Activated CD4-positive, alpha-beta T cell treated with anti-CD3 and anti-CD28 coated beads, Interleukin-2, amount 10 ng/mL, durations not matched to agents 24 days and 14 days (primary cell): ENCODE results near the gene DAO. TPM values are rescaled to one million over a fixed set of nuclear protein-coding genes. Genes with fewer than 3 reads are reported as not detected.
A peak's percentile ranks its signal among the peaks of the same experiment; 100 is the strongest.

Source experiments
- DNase-seq: peaks from one replicate; pipeline ENCODE4 v3.0.0; 2022
- H3K27ac Mint-ChIP-seq: one replicate; pipeline ENCODE4 v1.8.0; 2022; ENCODE audit warnings: mild to moderate bottlenecking, mixed read lengths
- H3K27me3 Mint-ChIP-seq: one replicate; pipeline ENCODE4 v1.8.0; 2022; ENCODE audit warnings: mixed read lengths
- H3K36me3 Mint-ChIP-seq: one replicate; pipeline ENCODE4 v1.8.0; 2022; ENCODE audit warnings: low read depth, mild to moderate bottlenecking, mixed read lengths
- H3K4me1 Mint-ChIP-seq: one replicate; pipeline ENCODE4 v1.8.0; 2021; ENCODE audit warnings: mixed read lengths
- H3K4me3 Mint-ChIP-seq: one replicate; pipeline ENCODE4 v1.8.0; 2022; ENCODE audit warnings: mild to moderate bottlenecking, moderate library complexity, mixed read lengths
- H3K9me3 Mint-ChIP-seq: one replicate; pipeline ENCODE4 v1.8.0; 2021; ENCODE audit warnings: mixed read lengths
- intact Hi-C: fragments of 100-400 bp; cut with micrococcal nuclease; formaldehyde crosslinking; loops from one replicate; pipeline ENCODE4 v1.15.1; 2023
- total RNA-seq: library from RNA; stranded (reverse); gene quantifications from 2 replicates; pipeline ENCODE4 v1.2.3, GENCODE V29; 2022

DAO gene
- total RNA-seq, 1 donor from 2014 or later, result not detected

- peaks cover 3% of the 10 kb centered on the region for H3K4me1 Mint-ChIP-seq
- DNase-seq, result no peak
- intact Hi-C loops, result no loop called here
Measured at GRCh38 chr12:108875280-108875679, 4.6 kb upstream of the DAO start.

GRCh38 chr12:108875682-108876361 is 4.1 kb upstream of the DAO start:
- H3K27me3 Mint-ChIP-seq, result no peaks in the 10 kb centered on the region
- intact Hi-C loops, result no loop called here
- no peaks in the 10 kb centered on the region for H3K36me3 Mint-ChIP-seq
- no peaks in the 10 kb centered on the region for H3K9me3 Mint-ChIP-seq
- no peak overlapping the region for H3K27ac Mint-ChIP-seq
- no peak for DNase-seq
- peaks cover 3% of the 10 kb centered on the region for H3K4me1 Mint-ChIP-seq
- no peak overlapping the region for H3K4me3 Mint-ChIP-seq

More at GRCh38 chr12:108875280-108875679, 4.6 kb upstream of the DAO start:
- Mint-ChIP-seq H3K4me3 (no peak overlapping the region), H3K9me3 (no peaks in the 10 kb centered on the region), H3K36me3 (no peaks in the 10 kb centered on the region), H3K27ac (no peak overlapping the region), H3K27me3 (no peaks in the 10 kb centered on the region)

DNA sequence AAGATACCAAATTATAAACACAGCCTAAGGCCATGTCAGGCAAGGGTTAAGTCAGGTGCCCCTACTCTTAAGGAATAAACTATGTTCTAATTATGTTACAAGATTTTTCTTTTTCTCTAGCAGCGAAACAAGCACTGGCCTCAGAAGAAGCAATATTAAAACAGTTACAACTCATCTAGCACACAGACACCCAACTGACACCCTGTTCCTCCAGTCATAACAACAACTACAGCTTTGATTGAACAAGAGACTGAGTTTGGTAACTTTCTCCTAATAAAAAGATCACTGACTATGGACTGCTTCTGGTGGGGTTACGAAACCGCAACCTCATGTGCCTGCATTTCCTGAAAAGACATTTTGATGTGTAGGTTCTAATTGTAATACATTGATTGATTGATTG is 3.3 kb upstream of the DAO start:
- Mint-ChIP-seq H3K27ac (no peak overlapping the region), H3K4me3 (no peak overlapping the region), H3K27me3 (no peaks in the 10 kb centered on the region)

GRCh38 chr12:108881953-108882352 is 2.1 kb downstream of the DAO start:
- no peaks in the 10 kb centered on the region for H3K4me1 Mint-ChIP-seq
- DNase-seq, result no peak
- no peaks in the 10 kb centered on the region for H3K27me3 Mint-ChIP-seq
- no peak overlapping the region for H3K4me3 Mint-ChIP-seq
- no peaks in the 10 kb centered on the region for H3K36me3 Mint-ChIP-seq
- intact Hi-C loops, result no loop called here
- no peak overlapping the region for H3K27ac Mint-ChIP-seq
- no peaks in the 10 kb centered on the region for H3K9me3 Mint-ChIP-seq

More for the DNA sequence above, 3.3 kb upstream of the DAO start:
- no peak for DNase-seq
- intact Hi-C loops, result no loop called here
- Mint-ChIP-seq H3K9me3 (no peaks in the 10 kb centered on the region), H3K4me1 (peaks cover 3% of the 10 kb centered on the region), H3K36me3 (no peaks in the 10 kb centered on the region)

GRCh38 chr12:108884116-108885012 is 4.5 kb downstream of the DAO start:
- no peak overlapping the region for H3K27ac Mint-ChIP-seq
- intact Hi-C loops, result loop anchor here (1.0 kb wide), 2 partner anchors 67 to 209 kb away; partner anchors contain the start of gene ALKBH2
- no peaks in the 10 kb centered on the region for H3K36me3 Mint-ChIP-seq
- DNase-seq, result peak; percentile 88
- no peak overlapping the region for H3K4me3 Mint-ChIP-seq
- no peaks in the 10 kb centered on the region for H3K4me1 Mint-ChIP-seq
- no peaks in the 10 kb centered on the region for H3K27me3 Mint-ChIP-seq
- H3K9me3 Mint-ChIP-seq, result no peaks in the 10 kb centered on the region

GRCh38 chr12:108886873-108887629 is 7.2 kb downstream of the DAO start:
- no peaks in the 10 kb centered on the region for H3K4me1 Mint-ChIP-seq
- intact Hi-C loops, result no loop called here
- no peak overlapping the region for H3K4me3 Mint-ChIP-seq
- peaks cover 3% of the 10 kb centered on the region for H3K9me3 Mint-ChIP-seq
- H3K27ac Mint-ChIP-seq, result no peak overlapping the region
- no peaks in the 10 kb centered on the region for H3K27me3 Mint-ChIP-seq
- no peaks in the 10 kb centered on the region for H3K36me3 Mint-ChIP-seq
- DNase-seq, result no peak

DNA sequence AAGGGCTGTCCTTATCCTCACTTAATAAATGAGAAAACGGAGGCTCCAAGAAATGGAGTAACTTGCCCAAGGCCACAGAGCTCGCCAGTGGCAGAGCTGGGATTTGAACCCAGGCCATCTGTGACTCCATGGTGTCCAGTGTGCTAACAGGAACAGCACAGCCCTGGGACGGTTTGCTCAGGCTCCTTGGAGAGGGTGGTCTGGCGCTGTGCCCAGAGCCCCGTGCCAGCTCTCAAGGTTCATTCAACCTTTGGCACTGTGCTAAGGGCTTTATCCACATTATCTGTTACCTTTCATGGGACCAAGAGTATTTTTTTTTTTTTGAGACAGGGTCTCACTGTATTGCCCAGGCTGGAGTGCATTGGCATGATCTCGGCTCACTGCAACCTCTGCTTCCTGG is 8.1 kb downstream of the DAO start:
- H3K9me3 Mint-ChIP-seq, result peaks cover 3% of the 10 kb centered on the region
- no peak overlapping the region for H3K4me3 Mint-ChIP-seq
- H3K36me3 Mint-ChIP-seq, result no peaks in the 10 kb centered on the region
- intact Hi-C loops, result no loop called here
- no peak overlapping the region for H3K27ac Mint-ChIP-seq
- no peaks in the 10 kb centered on the region for H3K4me1 Mint-ChIP-seq
- DNase-seq, result no peak
- H3K27me3 Mint-ChIP-seq, result no peaks in the 10 kb centered on the region

DNA sequence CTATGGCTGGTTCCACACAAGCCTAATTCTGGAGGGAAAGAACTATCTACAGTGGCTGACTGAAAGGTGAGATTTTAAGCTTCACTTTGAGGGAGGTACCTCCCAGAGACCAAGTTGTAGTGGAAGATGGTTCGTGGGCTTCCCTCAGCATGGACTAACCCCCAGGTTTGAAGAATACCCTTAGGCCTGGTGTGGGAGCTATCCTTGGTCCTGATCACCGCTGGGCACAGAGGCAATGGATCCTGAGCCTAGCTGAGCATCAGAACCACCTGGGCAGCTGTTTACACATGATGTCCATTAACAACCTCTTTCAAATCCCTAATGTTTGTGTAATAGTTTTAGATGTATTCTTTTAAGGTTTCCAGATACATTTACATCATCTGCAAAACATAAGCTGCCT is 10.3 kb downstream of the DAO start:
- peaks cover under 1% of the 10 kb centered on the region for H3K27me3 Mint-ChIP-seq
- peak; percentile 71 for DNase-seq
- no peaks in the 10 kb centered on the region for H3K36me3 Mint-ChIP-seq
- no peak overlapping the region for H3K4me3 Mint-ChIP-seq
- peaks cover 5% of the 10 kb centered on the region for H3K9me3 Mint-ChIP-seq
- intact Hi-C loops, result no loop called here
- no peak overlapping the region for H3K27ac Mint-ChIP-seq
- no peaks in the 10 kb centered on the region for H3K4me1 Mint-ChIP-seq

DNA sequence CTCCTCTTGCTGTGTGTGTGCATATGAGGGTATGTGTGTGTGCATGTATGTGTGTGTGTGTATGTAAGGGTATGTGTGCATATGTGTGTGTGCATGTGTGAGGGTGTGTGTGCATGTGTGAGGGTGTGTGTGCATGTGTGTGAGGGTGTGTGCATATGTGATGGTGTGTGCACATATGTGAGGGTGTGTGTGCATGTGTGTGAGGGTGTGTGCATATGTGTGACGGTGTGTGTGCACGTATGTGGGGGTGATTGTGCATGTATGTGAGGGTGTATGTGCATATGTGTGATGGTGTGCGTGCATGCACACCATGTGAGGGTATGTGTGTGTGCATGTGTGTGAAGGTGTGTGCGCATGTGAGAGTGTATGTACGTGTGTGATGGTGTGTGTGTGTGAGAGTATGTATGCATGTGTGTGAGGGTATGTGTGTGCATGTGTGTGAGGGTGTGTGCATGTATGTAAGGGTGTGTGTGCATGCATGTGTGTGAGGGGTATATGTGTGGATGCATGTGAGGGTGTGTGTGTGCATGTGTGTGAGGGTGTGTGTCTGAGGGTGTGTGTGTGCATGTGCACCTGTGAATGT is 15.4 kb downstream of the DAO start:
- intact Hi-C loops, result no loop called here
- Mint-ChIP-seq H3K27me3 (peaks cover 8% of the 10 kb centered on the region), H3K27ac (no peak overlapping the region), H3K36me3 (no peaks in the 10 kb centered on the region), H3K4me1 (no peaks in the 10 kb centered on the region), H3K9me3 (peaks cover 9% of the 10 kb centered on the region), H3K4me3 (no peak overlapping the region)
- DNase-seq, result no peak

DNA sequence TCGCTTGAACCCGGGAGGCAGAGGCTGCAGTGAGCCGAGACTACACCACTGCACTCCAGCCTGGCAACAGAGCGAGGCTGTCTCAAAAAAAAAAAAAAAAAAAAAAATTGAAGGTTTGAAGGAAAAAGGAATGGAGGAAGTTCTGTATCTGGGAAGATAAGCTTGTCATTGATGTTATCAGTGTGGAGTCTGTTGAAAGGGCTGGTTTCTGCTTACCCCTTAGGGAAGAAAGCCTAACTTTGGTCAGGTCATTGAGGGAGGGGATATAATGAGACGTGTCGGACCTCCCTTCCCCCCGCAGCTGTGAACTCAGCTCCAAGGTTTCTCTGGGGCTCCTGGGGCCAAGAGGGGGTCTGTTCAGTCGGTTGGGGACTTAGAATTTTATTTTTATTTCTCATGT is 16.4 kb downstream of the DAO start:
- no peak for DNase-seq
- H3K4me3 Mint-ChIP-seq, result no peak overlapping the region
- H3K4me1 Mint-ChIP-seq, result no peaks in the 10 kb centered on the region
- H3K27ac Mint-ChIP-seq, result no peak overlapping the region
- H3K27me3 Mint-ChIP-seq, result peaks cover 10% of the 10 kb centered on the region
- intact Hi-C loops, result no loop called here
- H3K36me3 Mint-ChIP-seq, result no peaks in the 10 kb centered on the region
- H3K9me3 Mint-ChIP-seq, result peaks cover 6% of the 10 kb centered on the region

GRCh38 chr12:108896817-108897216 is 16.9 kb downstream of the DAO start:
- no peaks in the 10 kb centered on the region for H3K4me1 Mint-ChIP-seq
- H3K9me3 Mint-ChIP-seq, result peaks cover 6% of the 10 kb centered on the region
- DNase-seq, result no peak
- H3K27me3 Mint-ChIP-seq, result peaks cover 10% of the 10 kb centered on the region
- H3K27ac Mint-ChIP-seq, result no peak overlapping the region
- intact Hi-C loops, result no loop called here
- H3K4me3 Mint-ChIP-seq, result no peak overlapping the region
- H3K36me3 Mint-ChIP-seq, result no peaks in the 10 kb centered on the region

DNA sequence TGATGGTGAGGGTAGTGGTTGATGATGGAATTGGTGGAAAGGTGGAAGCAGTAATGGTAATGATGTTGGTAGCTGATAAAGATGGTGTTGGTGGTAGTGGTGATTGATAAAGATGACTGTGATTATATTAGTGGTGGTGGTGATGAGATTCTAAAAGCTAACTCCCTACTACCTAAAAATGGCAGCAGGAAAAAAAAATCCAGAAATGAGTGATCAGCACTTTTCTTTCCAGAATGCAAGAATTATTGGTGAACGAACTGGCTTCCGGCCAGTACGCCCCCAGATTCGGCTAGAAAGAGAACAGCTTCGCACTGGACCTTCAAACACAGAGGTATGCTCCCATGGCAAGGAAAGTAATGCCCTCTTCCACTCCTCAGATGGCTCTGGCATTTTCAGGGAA is 19.3 kb downstream of the DAO start:
- intact Hi-C loops, result no loop called here
- H3K36me3 Mint-ChIP-seq, result no peaks in the 10 kb centered on the region
- peaks cover 6% of the 10 kb centered on the region for H3K9me3 Mint-ChIP-seq
- no peak overlapping the region for H3K27ac Mint-ChIP-seq
- H3K4me1 Mint-ChIP-seq, result no peaks in the 10 kb centered on the region
- H3K4me3 Mint-ChIP-seq, result no peak overlapping the region
- H3K27me3 Mint-ChIP-seq, result peaks cover 10% of the 10 kb centered on the region
- no peak for DNase-seq

GRCh38 chr12:108905725-108906124 is 25.8 kb downstream of the DAO start:
- intact Hi-C loops, result no loop called here
- Mint-ChIP-seq H3K9me3 (no peaks in the 10 kb centered on the region), H3K27me3 (peaks cover 15% of the 10 kb centered on the region), H3K4me1 (no peaks in the 10 kb centered on the region), H3K36me3 (no peaks in the 10 kb centered on the region), H3K4me3 (no peak overlapping the region), H3K27ac (no peak overlapping the region)
- DNase-seq, result no peak
